Lower leg skin (tissue), 4 donors: ENCODE results near the gene VWA2. TPM values are rescaled to one million over a fixed set of nuclear protein-coding genes. Genes with fewer than 3 reads are reported as not detected.

Source experiments
- DNase-seq, 2 donors: peaks; one replicate each; pipeline ENCODE4 v3.0.0-alpha.2; 2019; ENCODE audit warnings: low spot score in 2 of 2
- H3K4me3 ChIP-seq: fragments of 200-600 bp; sonication (generic); 2 replicates; pipeline ENCODE4 v1.5.1; 2017; ENCODE audit warnings: mild to moderate bottlenecking, low read depth; ENCODE audit not compliant: poor library complexity, severe bottlenecking
- POLR2A ChIP-seq, 2 donors: fragments of 450-650 bp; IDR thresholded peaks; one replicate each; pipeline ENCODE4 v1.6.1; 2016 to 2017; ENCODE audit warnings: antibody characterized with exemption in 2 of 2, mild to moderate bottlenecking in 1 of 2, moderate library complexity in 1 of 2
- WGBS, 2 donors: methylation state at CpG; one replicate each; pipeline ENCODE4 v1.1.5; 2018; 5-methylcytosine and 5-hydroxymethylcytosine counted together
- intact Hi-C: fragments of 100-400 bp; cut with DNase I; formaldehyde crosslinking; loops from one replicate; pipeline ENCODE4 v1.15.0; 2023; ENCODE audit warnings: low total_unique reads
- total RNA-seq, 4 donors: library from RNA; depleted of rRNA; stranded (reverse); fragments of >200 nt; gene quantifications; one replicate each; pipeline ENCODE4 v1.1.0, GENCODE V29; 2016
- TF ChIP-seq, protein P1 (sequence below), 3 donors: fragments of 450-650 bp; IDR thresholded peaks; one replicate each; pipeline ENCODE4 v1.5.1; 2016; ENCODE audit warnings: antibody characterized with exemption in 3 of 3, mild to moderate bottlenecking in 3 of 3, moderate library complexity in 2 of 3

Gene VWA2
- total RNA-seq, 4 donors from 2014 or later, result 14.2 to 21.7 (median 20.6) TPM

DNA sequence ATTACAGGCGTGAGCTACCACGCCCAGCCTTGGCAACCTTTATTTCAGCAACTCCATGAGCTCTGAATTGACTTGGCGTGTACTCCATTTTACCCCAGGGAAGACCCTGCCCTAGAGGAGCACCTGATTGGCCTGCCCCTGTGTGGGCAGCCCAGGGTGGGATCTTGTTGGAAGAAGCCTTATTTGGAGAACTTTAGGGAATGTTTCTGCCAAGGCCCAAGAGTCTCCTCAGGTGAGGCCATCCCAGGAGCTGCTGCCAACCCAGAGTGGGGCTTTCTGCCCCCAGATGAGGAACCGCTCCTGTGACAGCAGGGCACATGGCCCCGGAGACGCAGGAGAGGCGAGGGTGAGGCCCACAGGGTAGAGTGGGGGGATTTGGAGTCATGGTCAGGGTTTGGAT lies 42.0 kb downstream of the VWA2 start:
- DNase-seq, result peak in 1 of 2 donors; percentile 72
- TF ChIP-seq, protein P1, sequence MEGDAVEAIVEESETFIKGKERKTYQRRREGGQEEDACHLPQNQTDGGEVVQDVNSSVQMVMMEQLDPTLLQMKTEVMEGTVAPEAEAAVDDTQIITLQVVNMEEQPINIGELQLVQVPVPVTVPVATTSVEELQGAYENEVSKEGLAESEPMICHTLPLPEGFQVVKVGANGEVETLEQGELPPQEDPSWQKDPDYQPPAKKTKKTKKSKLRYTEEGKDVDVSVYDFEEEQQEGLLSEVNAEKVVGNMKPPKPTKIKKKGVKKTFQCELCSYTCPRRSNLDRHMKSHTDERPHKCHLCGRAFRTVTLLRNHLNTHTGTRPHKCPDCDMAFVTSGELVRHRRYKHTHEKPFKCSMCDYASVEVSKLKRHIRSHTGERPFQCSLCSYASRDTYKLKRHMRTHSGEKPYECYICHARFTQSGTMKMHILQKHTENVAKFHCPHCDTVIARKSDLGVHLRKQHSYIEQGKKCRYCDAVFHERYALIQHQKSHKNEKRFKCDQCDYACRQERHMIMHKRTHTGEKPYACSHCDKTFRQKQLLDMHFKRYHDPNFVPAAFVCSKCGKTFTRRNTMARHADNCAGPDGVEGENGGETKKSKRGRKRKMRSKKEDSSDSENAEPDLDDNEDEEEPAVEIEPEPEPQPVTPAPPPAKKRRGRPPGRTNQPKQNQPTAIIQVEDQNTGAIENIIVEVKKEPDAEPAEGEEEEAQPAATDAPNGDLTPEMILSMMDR (IDR thresholded peaks at IDR 0.05), result no peak
- no peak for TF ChIP-seq POLR2A (IDR thresholded peaks at IDR 0.05)
- H3K4me3 ChIP-seq, result no peak overlapping the region
- intact Hi-C loops, result no loop called here
- WGBS, 2 donors, result 64 to 77% methylated on average over 6 to 7 of the region's 7 CpGs

DNA sequence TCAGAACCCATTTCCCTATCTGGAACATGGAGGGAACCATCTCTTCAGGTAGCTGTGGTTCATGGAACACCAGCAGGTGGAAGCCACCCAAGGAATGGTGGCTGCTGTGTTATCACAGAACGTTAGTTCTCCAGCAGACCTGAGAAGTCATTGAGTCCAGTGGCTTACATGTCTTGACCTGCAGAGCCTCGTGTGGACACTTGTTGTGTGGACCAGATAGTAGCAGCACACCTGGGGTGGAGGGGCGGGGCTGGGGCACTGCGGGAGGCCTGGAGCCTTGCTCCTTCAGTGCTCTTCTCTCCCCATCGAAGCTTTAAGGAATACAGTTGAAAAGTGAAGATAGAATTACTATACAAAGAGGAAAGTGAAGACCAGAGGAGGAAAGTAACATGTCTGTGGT lies 42.4 kb downstream of the VWA2 start:
- H3K4me3 ChIP-seq, result no peak overlapping the region
- intact Hi-C loops, result no loop called here
- TF ChIP-seq, protein P1 (IDR thresholded peaks at IDR 0.05), result no peak
- TF ChIP-seq POLR2A (IDR thresholded peaks at IDR 0.05), result no peak
- peak in 1 of 2 donors; percentile 37 for DNase-seq
- 71 to 76% methylated on average over 5 of the region's 5 CpGs for WGBS, 2 donors

DNA sequence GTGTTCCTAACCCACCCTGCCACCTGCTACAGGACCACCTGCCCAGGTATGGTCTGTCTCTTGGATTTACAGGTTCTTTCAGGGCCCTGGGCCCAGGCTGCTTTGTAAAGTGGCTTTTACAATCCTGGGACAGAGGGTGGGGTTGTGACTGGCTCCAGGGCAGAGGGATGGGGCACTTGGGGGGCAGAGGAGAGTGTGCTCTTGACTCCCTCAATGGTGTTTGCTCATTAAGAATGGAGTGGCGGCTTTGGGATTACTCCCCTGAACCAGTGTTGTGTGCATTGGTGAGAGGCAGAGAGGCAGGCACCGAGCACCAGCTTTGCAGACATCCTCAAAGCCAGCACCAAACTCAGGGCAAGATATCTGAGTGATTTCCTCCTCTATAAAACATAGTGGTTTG lies 43.5 kb downstream of the VWA2 start:
- TF ChIP-seq, protein P1 (IDR thresholded peaks at IDR 0.05), result no peak
- no peak for TF ChIP-seq POLR2A (IDR thresholded peaks at IDR 0.05)
- peak in 1 of 2 donors; percentile 53 for DNase-seq
- intact Hi-C loops, result no loop called here
- 91 to 97% methylated on average over 2 of the region's 2 CpGs for WGBS, 2 donors
- H3K4me3 ChIP-seq, result no peak overlapping the region

DNA sequence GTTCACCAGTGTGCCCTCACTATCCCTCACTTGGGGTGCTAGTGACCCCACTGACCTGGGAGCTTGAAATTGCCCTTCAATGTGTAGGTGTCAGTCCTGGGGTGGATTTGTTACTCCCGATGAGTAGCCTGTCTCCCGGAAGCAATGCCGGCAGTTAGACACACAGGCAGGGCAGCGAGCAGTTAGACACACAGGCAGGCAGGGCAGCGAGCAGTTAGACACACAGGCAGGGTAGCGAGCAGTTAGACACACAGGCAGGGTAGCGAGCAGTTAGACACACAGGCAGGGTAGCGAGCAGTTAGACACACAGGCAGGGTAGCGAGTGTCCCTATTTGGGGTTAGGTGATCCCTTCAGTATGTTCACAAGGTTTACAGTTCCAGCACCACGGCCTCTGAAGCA lies 44.0 kb downstream of the VWA2 start:
- TF ChIP-seq, protein P1 (IDR thresholded peaks at IDR 0.05), result no peak
- no peak for TF ChIP-seq POLR2A (IDR thresholded peaks at IDR 0.05)
- H3K4me3 ChIP-seq, result no peak overlapping the region
- whole genome bisulfite sequencing, 2 donors, result 94 to 95% methylated on average over 10 of the region's 10 CpGs
- intact Hi-C loops, result no loop called here
- DNase-seq, result peak in 1 of 2 donors; percentile 56

DNA sequence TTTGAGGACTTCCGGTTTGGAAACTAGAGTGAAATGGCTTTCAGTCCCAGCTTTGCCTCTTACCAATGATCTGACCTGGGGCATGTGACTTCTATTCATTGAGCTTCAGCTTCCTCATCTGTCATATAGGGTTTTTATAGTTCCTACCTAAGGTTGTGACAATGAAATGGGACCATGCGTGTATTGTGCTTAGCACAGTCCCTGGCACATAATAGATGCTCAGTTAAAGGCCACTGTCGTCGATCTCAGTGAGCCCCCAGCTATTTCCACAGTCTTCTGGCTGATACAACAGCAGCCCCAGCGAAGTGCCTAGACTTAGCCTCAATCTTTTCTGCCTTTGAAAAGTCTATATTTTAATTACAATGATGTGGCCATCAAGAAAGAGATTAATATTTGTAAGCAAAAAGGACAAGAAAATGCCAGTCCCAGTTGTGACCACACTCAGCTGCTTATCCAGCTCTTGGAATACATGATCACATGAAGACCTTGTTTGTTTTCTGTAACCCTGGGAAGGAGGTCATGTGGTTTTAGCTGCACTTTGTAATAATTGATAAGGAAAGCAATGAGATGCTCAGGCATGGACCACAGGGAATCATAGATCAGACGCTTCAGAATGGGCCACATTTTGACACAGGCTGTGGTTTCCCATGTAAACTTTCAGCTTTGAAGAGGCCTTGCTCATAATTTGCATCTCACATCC lies 44.6 kb downstream of the VWA2 start:
- H3K4me3 ChIP-seq, result no peak overlapping the region
- 92 to 93% methylated on average over 6 of the region's 6 CpGs for WGBS, 2 donors
- no peak for DNase-seq
- intact Hi-C loops, result no loop called here
- TF ChIP-seq POLR2A (IDR thresholded peaks at IDR 0.05), result no peak
- TF ChIP-seq, protein P1 (IDR thresholded peaks at IDR 0.05), result no peak
